Activated CD4-positive, alpha-beta T cell treated with anti-CD3 and anti-CD28 coated beads, Interleukin-2, amount 50 U/mL, for 24 hours (primary cell): ENCODE measurements around the gene NUBP1.
"Not testable (repeated sequence)": the region's sequence is repeated elsewhere in the genome, so short reads cannot be mapped to it uniquely, and the experiment has no call there.

ENCODE experiments used
- DNase-seq, 2 donors: peaks; one replicate each; pipeline ENCODE4 v3.0.0-alpha.2; 2020; ENCODE audit warnings: low read depth in 1 of 2, low spot score in 1 of 2

The NUBP1 gene

GRCh38 chr16:10743610-10744369, at the start of gene NUBP1:
Gene NUBP1 (plus strand): TSS chr16:10743842. CDS start chr16:10743864, 22 bp downstream.
- DNase-seq: peak; percentile 99 to 100

GRCh38 chr16:10693889-10694288, 49.8 kb upstream of the NUBP1 start:
- DNase-seq: no peak

GRCh38 chr16:10694306-10694705, 49.3 kb upstream of the NUBP1 start:
- DNase-seq: no peak

GRCh38 chr16:10694830-10695229, 48.8 kb upstream of the NUBP1 start, which contains the start of gene TEKT5:
Gene TEKT5 (minus strand): TSS chr16:10694930. CDS start chr16:10694873, 57 bp downstream.
- DNase-seq: no peak

GRCh38 chr16:10699756-10700155, 43.9 kb upstream of the NUBP1 start:
- DNase-seq: no peak

- DNase-seq: no peak
These were observed 34.7 kb upstream of the NUBP1 start for GRCh38 chr16:10708969-10709368.

- DNase-seq: no peak
These were observed 15.4 kb upstream of the NUBP1 start for GRCh38 chr16:10728003-10728887.

GRCh38 chr16:10729104-10730048, 14.3 kb upstream of the NUBP1 start:
- DNase-seq: no peak

- no peak for DNase-seq
These were observed 11.9 kb upstream of the NUBP1 start for GRCh38 chr16:10731790-10732189.

- DNase-seq: peak; percentile 38 to 74
These were observed 6.5 kb upstream of the NUBP1 start for GRCh38 chr16:10737068-10737625.

- DNase-seq: peak in 1 of 2 donors; percentile 31
These were observed 5.2 kb upstream of the NUBP1 start for GRCh38 chr16:10738231-10739077.

- DNase-seq: no peak
These were observed 3.4 kb upstream of the NUBP1 start for GRCh38 chr16:10740000-10740844.

GRCh38 chr16:10740845-10741208, 2.8 kb upstream of the NUBP1 start:
- no peak for DNase-seq

- not testable (repeated sequence) for DNase-seq
These were observed 2.4 kb upstream of the NUBP1 start for GRCh38 chr16:10741249-10741648.

GRCh38 chr16:10741844-10742243, 1.8 kb upstream of the NUBP1 start:
- no peak for DNase-seq

- DNase-seq: no peak
These were observed 424 bp upstream of the NUBP1 start for GRCh38 chr16:10743227-10743609.

GRCh38 chr16:10744370-10745030, 858 bp downstream of the NUBP1 start:
- no peak for DNase-seq

GRCh38 chr16:10745841-10746240, 2.2 kb downstream of the NUBP1 start:
- DNase-seq: no peak
